Gastrocnemius medialis (tissue), 4 donors: ENCODE results near the gene RASL11B. TPM values are rescaled to one million over a fixed set of nuclear protein-coding genes. Genes with fewer than 3 reads are reported as not detected.

Source experiments
- ATAC-seq, 2 donors: fragments of 150-250 bp; one replicate each; pipeline ENCODE4 v1.9.1; 2016
- DNase-seq, 2 donors: peaks; one replicate each; pipeline ENCODE4 v3.0.0-alpha.2; 2019
- H3K27ac ChIP-seq, 4 donors: fragments of 200-600 bp; sonication (generic); 1 replicate in 1 of 4; 2 replicates in 3 of 4; pipeline ENCODE4 v1.5.1; 2016 to 2018; ENCODE audit warnings: mild to moderate bottlenecking in 2 of 4, moderate library complexity in 1 of 4
- H3K27me3 ChIP-seq, 3 donors: fragments of 200-600 bp; sonication (generic) in 2 of 3; 1 replicate in 1 of 3; 2 replicates in 2 of 3; pipeline versions ENCODE4 v1.5.1 to v1.6.0; 2016 to 2019; ENCODE audit warnings: mild to moderate bottlenecking in 1 of 3, moderate library complexity in 1 of 3
- H3K36me3 ChIP-seq, 2 donors: fragments of 200-600 bp; sonication (generic) in 1 of 2; one replicate each; pipeline ENCODE4 v1.5.1; 2017 to 2018
- H3K4me1 ChIP-seq, 2 donors: fragments of 200-600 bp; sonication (generic) in 1 of 2; one replicate each; pipeline ENCODE4 v1.5.1; 2016 to 2017; ENCODE audit warnings: mild to moderate bottlenecking in 2 of 2
- H3K4me3 ChIP-seq, 4 donors: fragments of 200-600 bp; sonication (generic) in 3 of 4; 1 replicate in 1 of 4; 2 replicates in 3 of 4; pipeline ENCODE4 v1.5.1; 2016 to 2019; ENCODE audit warnings: mild to moderate bottlenecking in 2 of 4
- H3K9me3 ChIP-seq, 3 donors: fragments of 200-600 bp; sonication (generic) in 2 of 3; 1 replicate in 1 of 3; 2 replicates in 2 of 3; pipeline ENCODE4 v1.5.1; 2016 to 2019
- POLR2A ChIP-seq, 2 donors: fragments of 450-650 bp; IDR thresholded peaks; one replicate each; pipeline ENCODE4 v1.6.1; 2017; ENCODE audit warnings: antibody characterized with exemption in 2 of 2, mild to moderate bottlenecking in 2 of 2, moderate library complexity in 2 of 2
- in situ Hi-C, 4 donors: fragments of 200-750 bp; cut with MboI; loops; one replicate each; pipeline versions ENCODE4 v1.15.0 to v1.8.0; 2017; ENCODE audit warnings: low sequenced_read_pairs in 4 of 4
- intact Hi-C: fragments of 100-400 bp; cut with DNase I; formaldehyde crosslinking; loops from one replicate; pipeline ENCODE4 v1.15.1; 2023; ENCODE audit warnings: low total_unique reads
- total RNA-seq, 4 donors: library from RNA; depleted of rRNA; stranded (reverse); fragments of >200 nt; gene quantifications; one replicate each; pipeline versions ENCODE4 v1.1.0 to v1.2.3, GENCODE V29; 2016
- TF ChIP-seq, protein P1 (sequence below), 5 experiments: fragments of 450-650 bp in 3 of 5; fragments of 200-600 bp in 2 of 5; sonication (generic) in 2 of 5; IDR thresholded peaks in 4 of 5; conservative IDR thresholded peaks in 1 of 5; 1 replicate in 4 of 5; 2 replicates in 1 of 5; pipeline ENCODE4 v1.5.1; 2016 to 2019; ENCODE audit warnings: antibody characterized with exemption in 5 of 5, mild to moderate bottlenecking in 3 of 5, moderate library complexity in 3 of 5

Gene RASL11B
- total RNA-seq, 4 donors from 2014 or later, result 0.18 TPM; not detected in 3

DNA sequence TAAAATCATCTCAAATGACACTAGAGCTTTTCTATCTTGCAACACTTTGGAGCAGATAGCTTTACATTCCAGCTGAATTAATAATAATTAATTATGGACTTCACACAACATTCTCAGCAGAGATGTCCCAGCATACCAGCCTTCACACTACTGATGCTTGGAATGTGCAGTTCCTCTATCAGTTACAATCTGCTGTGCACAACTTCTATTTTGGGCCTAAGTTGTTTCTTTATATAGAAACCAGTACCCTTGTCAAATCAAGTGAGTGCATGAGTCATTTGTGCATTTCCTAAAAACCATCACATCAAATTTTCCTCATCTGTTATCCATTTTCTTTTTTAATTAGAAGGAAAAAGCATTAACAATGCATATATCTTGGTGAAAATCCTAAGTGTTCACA is 8.8 kb upstream of the RASL11B start:
- Histone ChIP-seq H3K27me3 (no peaks in the 10 kb centered on the region), H3K4me1 (peaks cover 0 to 17% of the 10 kb centered on the region in 2 donors), H3K9me3 (no peaks in the 10 kb centered on the region), H3K4me3 (no peak overlapping the region), H3K36me3 (no peaks in the 10 kb centered on the region), H3K27ac (peak overlapping the region in 1 of 4 donors; percentile 63)
- in situ Hi-C loops (loop anchor here in 3 of 4 donors (10.0 to 25.0 kb wide), 2 partner anchors 129 to 534 kb away; partner anchors contain the start of gene FIP1L1 (in 1 of the 3)), intact Hi-C loops (no loop called here)
- no peak for DNase-seq
- peak; percentile 89 to 96 for ATAC-seq
- TF ChIP-seq POLR2A (IDR thresholded peaks at IDR 0.05), result no peak
- TF ChIP-seq, protein P1, sequence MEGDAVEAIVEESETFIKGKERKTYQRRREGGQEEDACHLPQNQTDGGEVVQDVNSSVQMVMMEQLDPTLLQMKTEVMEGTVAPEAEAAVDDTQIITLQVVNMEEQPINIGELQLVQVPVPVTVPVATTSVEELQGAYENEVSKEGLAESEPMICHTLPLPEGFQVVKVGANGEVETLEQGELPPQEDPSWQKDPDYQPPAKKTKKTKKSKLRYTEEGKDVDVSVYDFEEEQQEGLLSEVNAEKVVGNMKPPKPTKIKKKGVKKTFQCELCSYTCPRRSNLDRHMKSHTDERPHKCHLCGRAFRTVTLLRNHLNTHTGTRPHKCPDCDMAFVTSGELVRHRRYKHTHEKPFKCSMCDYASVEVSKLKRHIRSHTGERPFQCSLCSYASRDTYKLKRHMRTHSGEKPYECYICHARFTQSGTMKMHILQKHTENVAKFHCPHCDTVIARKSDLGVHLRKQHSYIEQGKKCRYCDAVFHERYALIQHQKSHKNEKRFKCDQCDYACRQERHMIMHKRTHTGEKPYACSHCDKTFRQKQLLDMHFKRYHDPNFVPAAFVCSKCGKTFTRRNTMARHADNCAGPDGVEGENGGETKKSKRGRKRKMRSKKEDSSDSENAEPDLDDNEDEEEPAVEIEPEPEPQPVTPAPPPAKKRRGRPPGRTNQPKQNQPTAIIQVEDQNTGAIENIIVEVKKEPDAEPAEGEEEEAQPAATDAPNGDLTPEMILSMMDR (IDR thresholded peaks at IDR 0.05 in 4 of 5, conservative IDR thresholded peaks at IDR 0.05 in 1 of 5), result no peak

GRCh38 chr4:52856801-52857200 is 5.3 kb upstream of the RASL11B start:
- Histone ChIP-seq H3K9me3 (no peaks in the 10 kb centered on the region), H3K4me1 (peaks cover 5 to 17% of the 10 kb centered on the region in 2 donors), H3K27ac (no peak overlapping the region), H3K27me3 (no peaks in the 10 kb centered on the region), H3K36me3 (no peaks in the 10 kb centered on the region), H3K4me3 (no peak overlapping the region)
- DNase-seq, result no peak
- no peak for TF ChIP-seq POLR2A (IDR thresholded peaks at IDR 0.05)
- TF ChIP-seq, protein P1 (IDR thresholded peaks at IDR 0.05 in 4 of 5, conservative IDR thresholded peaks at IDR 0.05 in 1 of 5), result no peak
- ATAC-seq, result no peak
- intact Hi-C loops (no loop called here), in situ Hi-C loops (loop anchor here in 3 of 4 donors (10.0 to 25.0 kb wide), 2 partner anchors 132 to 530 kb away; partner anchors contain the start of gene FIP1L1 (in 1 of the 3))

- H3K27me3 ChIP-seq, result no peaks in the 10 kb centered on the region
- in situ Hi-C loops (loop anchor here in 1 of 4 donors (25.0 kb wide), 1 partner anchor 527 kb away; the partner anchor contains the start of gene FIP1L1), intact Hi-C loops (loop anchor here (5.0 kb wide), 4 partner anchors 33 to 313 kb away; partner anchors contain the start of gene USP46)
- TF ChIP-seq, protein P1 (IDR thresholded peaks at IDR 0.05 in 4 of 5, conservative IDR thresholded peaks at IDR 0.05 in 1 of 5), result no peak
- no peak for TF ChIP-seq POLR2A (IDR thresholded peaks at IDR 0.05)
- H3K36me3 ChIP-seq, result no peaks in the 10 kb centered on the region
- no peaks in the 10 kb centered on the region for H3K9me3 ChIP-seq
- ATAC-seq, result no peak
- no peak overlapping the region for H3K4me3 ChIP-seq
- peaks cover 4 to 10% of the 10 kb centered on the region in 2 donors for H3K4me1 ChIP-seq
- no peak for DNase-seq
- H3K27ac ChIP-seq, result no peak overlapping the region
Measured at GRCh38 chr4:52860361-52860760, 1.8 kb upstream of the RASL11B start.

- Histone ChIP-seq H3K27ac (peak overlapping the region; percentile 59 to 72 (median 60)), H3K4me1 (peaks cover 4 to 10% of the 10 kb centered on the region in 2 donors), H3K27me3 (no peaks in the 10 kb centered on the region), H3K36me3 (no peaks in the 10 kb centered on the region), H3K4me3 (peak overlapping the region; percentile 63 to 80 (median 72)), H3K9me3 (no peaks in the 10 kb centered on the region)
- in situ Hi-C loops (loop anchor here in 1 of 4 donors (25.0 kb wide), 1 partner anchor 526 kb away; the partner anchor contains the start of gene FIP1L1), intact Hi-C loops (loop anchor here (5.0 kb wide), 4 partner anchors 34 to 314 kb away; partner anchors contain the start of gene USP46)
- DNase-seq (no peak), ATAC-seq (no peak)
- no peak for TF ChIP-seq POLR2A (IDR thresholded peaks at IDR 0.05)
- TF ChIP-seq, protein P1 (IDR thresholded peaks at IDR 0.05 in 4 of 5, conservative IDR thresholded peaks at IDR 0.05 in 1 of 5), result no peak
Measured at GRCh38 chr4:52861171-52861823, 820 bp upstream of the RASL11B start.
